Measurements from ENCODE around the gene ATG5. TPM values are rescaled to one million over a fixed set of nuclear protein-coding genes. Genes with fewer than 3 reads are reported as not detected.

Gene ATG5
- total RNA-seq, 2 donors from 2014 or later = 29.5 to 31.4 TPM

DNA sequence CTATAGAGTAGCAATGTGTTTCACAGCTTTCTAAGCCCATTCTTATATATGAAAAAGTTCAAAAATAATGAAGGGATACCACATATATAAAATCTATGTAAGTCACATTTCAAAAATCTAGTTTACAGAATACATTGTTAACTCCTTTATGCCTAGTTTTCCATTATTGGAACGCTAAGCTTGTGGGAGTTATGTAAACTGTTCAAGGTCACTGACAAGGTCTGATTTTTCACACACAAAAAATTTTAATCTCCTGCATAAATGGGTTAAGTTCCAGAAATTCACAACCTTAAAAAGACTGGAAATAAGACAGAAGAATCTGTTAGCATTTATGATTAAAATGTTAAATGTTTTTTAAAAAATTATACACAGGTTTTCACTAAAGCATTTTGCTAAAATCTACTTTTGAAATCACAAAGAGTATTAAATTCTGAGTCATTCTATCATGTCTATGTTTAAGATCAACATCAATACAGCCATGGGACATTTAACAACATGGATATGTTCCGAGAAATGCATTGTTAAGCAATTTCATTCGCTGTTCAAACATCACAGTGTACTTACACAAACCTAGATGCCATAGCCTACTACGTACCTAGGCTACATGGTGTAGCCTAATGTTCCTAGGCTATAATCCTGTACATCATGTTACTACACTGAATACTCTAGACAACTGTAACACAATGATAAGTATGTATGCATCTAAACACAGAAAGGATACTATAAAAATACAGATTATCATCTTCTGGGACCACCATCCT, 25.4 kb downstream of the ATG5 start:
- no peak for DNase-seq
- Mint-ChIP-seq H3K4me1 (no peaks in the 10 kb centered on the region), H3K36me3 (ENCODE audit: low read depth) (peaks cover 2% of the 10 kb centered on the region), H3K4me3 (no peak overlapping the region), H3K9me3 (no peaks in the 10 kb centered on the region), H3K27me3 (ENCODE audit: insufficient read depth) (no peaks in the 10 kb centered on the region), H3K27ac (no peak overlapping the region)
- Histone ChIP-seq H3K36me3 (ENCODE audit: control insufficient read depth, insufficient read depth, low read length) (no peaks in the 10 kb centered on the region), H3K9me3 (ENCODE audit: control insufficient read depth, low read length) (no peaks in the 10 kb centered on the region), H3K4me1 (ENCODE audit: control insufficient read depth, insufficient read depth, low read length) (no peaks in the 10 kb centered on the region), H3K27ac (ENCODE audit: low read depth, low read length) (no peak overlapping the region), H3K27me3 (ENCODE audit: control insufficient read depth, insufficient read depth, low read length, poor library complexity, severe bottlenecking) (no peaks in the 10 kb centered on the region), H3K4me3 (ENCODE audit: low read length) (no peak overlapping the region), H3K9ac (ENCODE audit: extremely low read depth, low read length, poor library complexity, severe bottlenecking) (no peak overlapping the region)
- TF ChIP-seq, protein P1, sequence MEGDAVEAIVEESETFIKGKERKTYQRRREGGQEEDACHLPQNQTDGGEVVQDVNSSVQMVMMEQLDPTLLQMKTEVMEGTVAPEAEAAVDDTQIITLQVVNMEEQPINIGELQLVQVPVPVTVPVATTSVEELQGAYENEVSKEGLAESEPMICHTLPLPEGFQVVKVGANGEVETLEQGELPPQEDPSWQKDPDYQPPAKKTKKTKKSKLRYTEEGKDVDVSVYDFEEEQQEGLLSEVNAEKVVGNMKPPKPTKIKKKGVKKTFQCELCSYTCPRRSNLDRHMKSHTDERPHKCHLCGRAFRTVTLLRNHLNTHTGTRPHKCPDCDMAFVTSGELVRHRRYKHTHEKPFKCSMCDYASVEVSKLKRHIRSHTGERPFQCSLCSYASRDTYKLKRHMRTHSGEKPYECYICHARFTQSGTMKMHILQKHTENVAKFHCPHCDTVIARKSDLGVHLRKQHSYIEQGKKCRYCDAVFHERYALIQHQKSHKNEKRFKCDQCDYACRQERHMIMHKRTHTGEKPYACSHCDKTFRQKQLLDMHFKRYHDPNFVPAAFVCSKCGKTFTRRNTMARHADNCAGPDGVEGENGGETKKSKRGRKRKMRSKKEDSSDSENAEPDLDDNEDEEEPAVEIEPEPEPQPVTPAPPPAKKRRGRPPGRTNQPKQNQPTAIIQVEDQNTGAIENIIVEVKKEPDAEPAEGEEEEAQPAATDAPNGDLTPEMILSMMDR (conservative IDR thresholded peaks at IDR 0.05) = no peak
- WGBS, 2 experiments (ENCODE audit: insufficient coverage in 1 of 2, insufficient read length in 1 of 2) = 93 to 94% methylated on average over 2 to 4 of the region's 4 CpGs

DNA sequence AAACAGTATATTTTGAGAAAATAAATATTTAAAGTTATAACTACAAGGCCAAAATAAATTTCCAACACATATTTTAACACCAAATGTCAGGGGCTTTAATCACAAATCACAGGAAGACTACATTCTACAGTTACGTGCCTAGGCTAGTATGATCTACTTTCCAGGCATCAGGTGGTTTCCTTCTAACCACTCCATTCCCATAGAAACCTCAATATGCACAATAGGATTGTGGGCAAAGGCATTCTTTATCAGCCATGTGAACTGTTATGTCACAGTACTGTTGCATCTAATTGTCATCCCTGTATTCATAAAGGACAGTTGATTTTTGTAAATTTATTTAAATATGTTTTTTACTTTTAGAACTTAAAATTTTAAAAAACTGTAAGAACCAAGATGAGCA, 32.4 kb downstream of the ATG5 start:
- 90 to 100% methylated on average over 1 of the region's 1 CpG for WGBS, 2 experiments (ENCODE audit: insufficient coverage in 1 of 2, insufficient read length in 1 of 2)
- no peak overlapping the region for H3K9ac ChIP-seq (ENCODE audit: extremely low read depth, low read length, poor library complexity, severe bottlenecking)

DNA sequence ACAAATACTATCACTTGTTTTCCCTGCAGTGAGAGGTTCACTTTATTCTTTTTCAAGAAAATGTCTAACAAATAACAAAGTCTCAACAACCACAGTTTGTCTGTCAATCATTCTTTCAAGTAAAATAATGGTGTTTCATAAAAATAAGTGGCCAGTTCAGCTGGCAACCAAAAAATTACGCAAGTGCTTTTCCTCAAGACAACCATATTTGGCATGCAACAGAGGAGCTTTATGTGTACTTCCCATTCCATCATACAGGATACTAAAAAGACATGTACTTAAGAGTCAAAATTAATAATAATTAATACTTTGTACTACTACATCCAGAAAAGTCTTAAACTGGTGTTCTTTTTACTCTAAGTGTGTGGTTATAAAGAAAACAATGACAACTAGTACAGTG, 34.6 kb downstream of the ATG5 start:
- H3K4me1 ChIP-seq (ENCODE audit: control insufficient read depth, insufficient read depth, low read length) = peaks cover 10% of the 10 kb centered on the region
- Mint-ChIP-seq H3K27me3 (ENCODE audit: insufficient read depth) (no peaks in the 10 kb centered on the region), H3K4me3 (no peak overlapping the region), H3K4me1 (peaks cover 26% of the 10 kb centered on the region), H3K27ac (no peak overlapping the region), H3K36me3 (ENCODE audit: low read depth) (peaks cover 37% of the 10 kb centered on the region), H3K9me3 (no peaks in the 10 kb centered on the region)
- H3K9me3 ChIP-seq (ENCODE audit: control insufficient read depth, low read length) = no peaks in the 10 kb centered on the region
- H3K27me3 ChIP-seq (ENCODE audit: control insufficient read depth, insufficient read depth, low read length, poor library complexity, severe bottlenecking) = no peaks in the 10 kb centered on the region
- WGBS, 2 experiments (ENCODE audit: insufficient coverage in 1 of 2, insufficient read length in 1 of 2) = 100% methylated on average over 1 of the region's 1 CpG; no CpG with 5 or more reads in 1 of the 2 experiments
- TF ChIP-seq, protein P1 (conservative IDR thresholded peaks at IDR 0.05) = no peak
- DNase-seq = no peak
- H3K9ac ChIP-seq (ENCODE audit: extremely low read depth, low read length, poor library complexity, severe bottlenecking) = no peak overlapping the region
- peaks cover 27% of the 10 kb centered on the region for H3K36me3 ChIP-seq (ENCODE audit: control insufficient read depth, insufficient read depth, low read length)
- H3K27ac ChIP-seq (ENCODE audit: low read depth, low read length) = no peak overlapping the region
- no peak overlapping the region for H3K4me3 ChIP-seq (ENCODE audit: low read length)

More for the DNA sequence above, 32.4 kb downstream of the ATG5 start:
- Mint-ChIP-seq H3K27ac (no peak overlapping the region), H3K4me1 (peaks cover 11% of the 10 kb centered on the region), H3K36me3 (ENCODE audit: low read depth) (peaks cover 37% of the 10 kb centered on the region), H3K27me3 (ENCODE audit: insufficient read depth) (no peaks in the 10 kb centered on the region), H3K9me3 (no peaks in the 10 kb centered on the region), H3K4me3 (no peak overlapping the region)
- Histone ChIP-seq H3K4me3 (ENCODE audit: low read length) (no peak overlapping the region), H3K4me1 (ENCODE audit: control insufficient read depth, insufficient read depth, low read length) (no peaks in the 10 kb centered on the region), H3K27me3 (ENCODE audit: control insufficient read depth, insufficient read depth, low read length, poor library complexity, severe bottlenecking) (no peaks in the 10 kb centered on the region), H3K36me3 (ENCODE audit: control insufficient read depth, insufficient read depth, low read length) (peaks cover 27% of the 10 kb centered on the region), H3K27ac (ENCODE audit: low read depth, low read length) (no peak overlapping the region), H3K9me3 (ENCODE audit: control insufficient read depth, low read length) (no peaks in the 10 kb centered on the region)
- TF ChIP-seq, protein P1 (conservative IDR thresholded peaks at IDR 0.05) = no peak
- DNase-seq = no peak
